HG03103 (cell line): ENCODE measurements around the gene TGM1.
A peak's percentile ranks its signal among the peaks of the same experiment; 100 is the strongest.
"Not testable (repeated sequence)": the region's sequence is repeated elsewhere in the genome, so short reads cannot be mapped to it uniquely, and the experiment has no call there.

ENCODE experiments used
- ATAC-seq: cut with Tn5 transposase; IDR thresholded peaks from one replicate; pipeline ENCODE4 v1.9.1; 2021; ENCODE audit warnings: low read depth; ENCODE audit not compliant: unreplicated experiment

The TGM1 gene

GRCh38 chr14:24234095-24235005 lies 28.6 kb downstream of the TGM1 start:
- ATAC-seq, result no peak

GRCh38 chr14:24233538-24233866 lies 29.5 kb downstream of the TGM1 start:
- ATAC-seq, result no peak

- peak; percentile 37 for ATAC-seq
Measured at GRCh38 chr14:24232645-24233537, 30.1 kb downstream of the TGM1 start, which contains the start of gene GMPR2. TSS of gene GMPR2 (plus strand) at chr14:24232929. CDS start at chr14:24233254, 325 bp downstream.

GRCh38 chr14:24232121-24232644 lies 30.8 kb downstream of the TGM1 start, which contains the start of gene NEDD8:
TSS of gene NEDD8 (minus strand) at chr14:24232367. CDS start at chr14:24232267, 100 bp downstream.
- ATAC-seq, result peak; percentile 63

- ATAC-seq, result peak; percentile 4
Measured at GRCh38 chr14:24231263-24232120, 31.5 kb downstream of the TGM1 start.

GRCh38 chr14:24228902-24229301 lies 34.1 kb downstream of the TGM1 start:
- ATAC-seq, result no peak

- no peak for ATAC-seq
Measured at GRCh38 chr14:24226473-24226872, 36.5 kb downstream of the TGM1 start.

GRCh38 chr14:24224618-24225071 lies 38.3 kb downstream of the TGM1 start:
- no peak for ATAC-seq

- not testable (repeated sequence) for ATAC-seq
Measured at GRCh38 chr14:24222987-24223386, 40.0 kb downstream of the TGM1 start.

GRCh38 chr14:24219521-24219920 lies 43.5 kb downstream of the TGM1 start:
- ATAC-seq, result no peak

GRCh38 chr14:24219080-24219479 lies 43.9 kb downstream of the TGM1 start:
- ATAC-seq, result no peak

- not testable (repeated sequence) for ATAC-seq
Measured at GRCh38 chr14:24216876-24217275, 46.1 kb downstream of the TGM1 start.

- ATAC-seq, result no peak
Measured at GRCh38 chr14:24216345-24216699, 46.7 kb downstream of the TGM1 start.

GRCh38 chr14:24215495-24216344 lies 47.3 kb downstream of the TGM1 start, which contains the start of gene MDP1:
TSS of gene MDP1 (minus strand) at chr14:24216066. CDS start at chr14:24215955, 111 bp downstream.
- ATAC-seq, result peak; percentile 54

- no peak for ATAC-seq
Measured at GRCh38 chr14:24213866-24214662, 48.9 kb downstream of the TGM1 start.

GRCh38 chr14:24212924-24213865 lies 49.8 kb downstream of the TGM1 start, which contains the start of gene CHMP4A:
TSS of gene CHMP4A (minus strand) at chr14:24213488. CDS start at chr14:24213439, 49 bp downstream.
- peak; percentile 74 for ATAC-seq

- ATAC-seq, result no peak
Measured at GRCh38 chr14:24211311-24211710, 51.7 kb downstream of the TGM1 start.
